ENCODE data around the gene SEMA4G. TPM values are rescaled to one million over a fixed set of nuclear protein-coding genes. Genes with fewer than 3 reads are reported as not detected.

The SEMA4G gene
- total RNA-seq, 1 donor, result under 0.01 TPM

GRCh38 chr10:100960251-100960650, 9.1 kb upstream of the SEMA4G start:
- no peaks in the 10 kb centered on the region for H3K9me3 ChIP-seq (ENCODE audit: low read depth, low read length)
- no peaks in the 10 kb centered on the region for H3K27me3 ChIP-seq (ENCODE audit: insufficient read depth, low read length)
- no peaks in the 10 kb centered on the region for H3K79me2 ChIP-seq (ENCODE audit: insufficient read depth, low read length)
- no peak overlapping the region for H3K27ac ChIP-seq (ENCODE audit: low read depth, low read length)
- TF ChIP-seq CTCF (IDR thresholded peaks at IDR 0.05; ENCODE audit: extremely low read depth, low read depth, low read length), result no peak
- no peak overlapping the region for H3K4me2 ChIP-seq (ENCODE audit: insufficient read depth, low read length)
- no peak overlapping the region for H3K4me3 ChIP-seq (ENCODE audit: insufficient read depth, low read length)
- H4K20me1 ChIP-seq (ENCODE audit: insufficient read depth, low read length), result no peaks in the 10 kb centered on the region
- no peak for DNase-seq (ENCODE audit: insufficient read length, low spot score, missing footprints)
- H2AFZ ChIP-seq (ENCODE audit: low read length), result no peak overlapping the region
- H3K36me3 ChIP-seq (ENCODE audit: insufficient read depth, low read length), result peaks cover 68% of the 10 kb centered on the region
- H3K4me1 ChIP-seq (ENCODE audit: insufficient read depth, low read length), result no peaks in the 10 kb centered on the region

- no peak for DNase-seq (ENCODE audit: insufficient read length, low spot score, missing footprints)
- no peak overlapping the region for H2AFZ ChIP-seq (ENCODE audit: low read length)
- H3K36me3 ChIP-seq (ENCODE audit: insufficient read depth, low read length), result peaks cover 68% of the 10 kb centered on the region
- no peak overlapping the region for H3K4me3 ChIP-seq (ENCODE audit: insufficient read depth, low read length)
- H3K9me3 ChIP-seq (ENCODE audit: low read depth, low read length), result no peaks in the 10 kb centered on the region
- no peaks in the 10 kb centered on the region for H3K27me3 ChIP-seq (ENCODE audit: insufficient read depth, low read length)
- H3K27ac ChIP-seq (ENCODE audit: low read depth, low read length), result no peak overlapping the region
- H3K4me1 ChIP-seq (ENCODE audit: insufficient read depth, low read length), result no peaks in the 10 kb centered on the region
- H3K4me2 ChIP-seq (ENCODE audit: insufficient read depth, low read length), result no peak overlapping the region
- TF ChIP-seq CTCF (IDR thresholded peaks at IDR 0.05; ENCODE audit: extremely low read depth, low read depth, low read length), result no peak
- H3K79me2 ChIP-seq (ENCODE audit: insufficient read depth, low read length), result no peaks in the 10 kb centered on the region
- H4K20me1 ChIP-seq (ENCODE audit: insufficient read depth, low read length), result no peaks in the 10 kb centered on the region
Observed at GRCh38 chr10:100962351-100963080, 6.8 kb upstream of the SEMA4G start.

- Histone ChIP-seq H3K27me3 (ENCODE audit: insufficient read depth, low read length) (peaks cover under 1% of the 10 kb centered on the region), H3K4me2 (ENCODE audit: insufficient read depth, low read length) (no peak overlapping the region), H3K4me1 (ENCODE audit: insufficient read depth, low read length) (peaks cover 3% of the 10 kb centered on the region), H2AFZ (ENCODE audit: low read length) (no peak overlapping the region), H3K79me2 (ENCODE audit: insufficient read depth, low read length) (no peaks in the 10 kb centered on the region), H4K20me1 (ENCODE audit: insufficient read depth, low read length) (no peaks in the 10 kb centered on the region), H3K27ac (ENCODE audit: low read depth, low read length) (no peak overlapping the region), H3K9me3 (ENCODE audit: low read depth, low read length) (no peaks in the 10 kb centered on the region), H3K4me3 (ENCODE audit: insufficient read depth, low read length) (no peak overlapping the region), H3K36me3 (ENCODE audit: insufficient read depth, low read length) (peaks cover 55% of the 10 kb centered on the region)
- DNase-seq (ENCODE audit: insufficient read length, low spot score, missing footprints), result no peak
- no peak for TF ChIP-seq CTCF (IDR thresholded peaks at IDR 0.05; ENCODE audit: extremely low read depth, low read depth, low read length)
Observed at GRCh38 chr10:100963826-100964225, 5.5 kb upstream of the SEMA4G start.

GRCh38 chr10:100965820-100966219, 3.5 kb upstream of the SEMA4G start:
- TF ChIP-seq CTCF (IDR thresholded peaks at IDR 0.05; ENCODE audit: extremely low read depth, low read depth, low read length), result no peak
- no peak overlapping the region for H3K4me3 ChIP-seq (ENCODE audit: insufficient read depth, low read length)
- H3K27ac ChIP-seq (ENCODE audit: low read depth, low read length), result no peak overlapping the region
- H3K79me2 ChIP-seq (ENCODE audit: insufficient read depth, low read length), result no peaks in the 10 kb centered on the region
- H3K27me3 ChIP-seq (ENCODE audit: insufficient read depth, low read length), result peaks cover 3% of the 10 kb centered on the region
- H3K9me3 ChIP-seq (ENCODE audit: low read depth, low read length), result no peaks in the 10 kb centered on the region
- no peaks in the 10 kb centered on the region for H4K20me1 ChIP-seq (ENCODE audit: insufficient read depth, low read length)
- no peak overlapping the region for H2AFZ ChIP-seq (ENCODE audit: low read length)
- peaks cover 6% of the 10 kb centered on the region for H3K4me1 ChIP-seq (ENCODE audit: insufficient read depth, low read length)
- H3K4me2 ChIP-seq (ENCODE audit: insufficient read depth, low read length), result no peak overlapping the region
- DNase-seq (ENCODE audit: insufficient read length, low spot score, missing footprints), result no peak
- H3K36me3 ChIP-seq (ENCODE audit: insufficient read depth, low read length), result peaks cover 38% of the 10 kb centered on the region
